Measurements from ENCODE around the gene GNAT2. TPM values are rescaled to one million over a fixed set of nuclear protein-coding genes. Genes with fewer than 3 reads are reported as not detected.

The GNAT2 gene
- total RNA-seq, 1 experiment from 2014 or later = not detected

DNA sequence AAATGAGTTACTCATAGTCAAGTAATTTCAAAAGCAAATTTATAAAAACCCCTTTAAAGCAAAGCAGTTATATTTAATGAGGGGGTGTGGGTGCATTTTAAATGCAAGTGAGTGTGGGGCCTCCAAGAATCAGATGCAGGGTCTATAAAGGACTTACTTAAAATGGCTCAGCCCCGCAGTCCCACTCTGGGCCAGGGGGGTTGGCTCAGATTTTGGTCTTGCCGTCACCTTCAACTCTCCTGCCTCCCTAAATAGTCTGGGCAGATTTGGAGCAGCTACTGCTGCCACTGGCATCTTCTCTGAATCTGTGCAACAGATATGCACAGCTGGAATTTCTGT is 16.4 kb upstream of the GNAT2 start:
- peaks cover 11% of the 10 kb centered on the region for H3K36me3 Mint-ChIP-seq (ENCODE audit: insufficient read depth, unreplicated experiment)
- Histone ChIP-seq H3K9me3 (no peaks in the 10 kb centered on the region), H3K27me3 (replicated peaks; ENCODE audit: control insufficient read depth, insufficient read depth, low read length) (no peaks in the 10 kb centered on the region), H3K36me3 (ENCODE audit: control insufficient read depth, insufficient read depth, low read length) (no peaks in the 10 kb centered on the region), H3K4me3 (ENCODE audit: low read depth, low read length) (no peak overlapping the region), H3K4me1 (peaks cover 8% of the 10 kb centered on the region)
- H3K4me3 Mint-ChIP-seq (ENCODE audit: unreplicated experiment) = no peak overlapping the region
- BruUV-seq (replicated peaks) = no TSS peak
- CTCF ChIA-PET = no interaction called here
- DNase-seq = no peak
- H3K9me3 Mint-ChIP-seq (ENCODE audit: unreplicated experiment) = no peaks in the 10 kb centered on the region
- peaks cover 9% of the 10 kb centered on the region for H3K4me1 Mint-ChIP-seq (ENCODE audit: low read depth, unreplicated experiment)
- TF ChIP-seq, protein P1, sequence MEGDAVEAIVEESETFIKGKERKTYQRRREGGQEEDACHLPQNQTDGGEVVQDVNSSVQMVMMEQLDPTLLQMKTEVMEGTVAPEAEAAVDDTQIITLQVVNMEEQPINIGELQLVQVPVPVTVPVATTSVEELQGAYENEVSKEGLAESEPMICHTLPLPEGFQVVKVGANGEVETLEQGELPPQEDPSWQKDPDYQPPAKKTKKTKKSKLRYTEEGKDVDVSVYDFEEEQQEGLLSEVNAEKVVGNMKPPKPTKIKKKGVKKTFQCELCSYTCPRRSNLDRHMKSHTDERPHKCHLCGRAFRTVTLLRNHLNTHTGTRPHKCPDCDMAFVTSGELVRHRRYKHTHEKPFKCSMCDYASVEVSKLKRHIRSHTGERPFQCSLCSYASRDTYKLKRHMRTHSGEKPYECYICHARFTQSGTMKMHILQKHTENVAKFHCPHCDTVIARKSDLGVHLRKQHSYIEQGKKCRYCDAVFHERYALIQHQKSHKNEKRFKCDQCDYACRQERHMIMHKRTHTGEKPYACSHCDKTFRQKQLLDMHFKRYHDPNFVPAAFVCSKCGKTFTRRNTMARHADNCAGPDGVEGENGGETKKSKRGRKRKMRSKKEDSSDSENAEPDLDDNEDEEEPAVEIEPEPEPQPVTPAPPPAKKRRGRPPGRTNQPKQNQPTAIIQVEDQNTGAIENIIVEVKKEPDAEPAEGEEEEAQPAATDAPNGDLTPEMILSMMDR (IDR thresholded peaks at IDR 0.05; ENCODE audit: insufficient read depth in 1 of 2, low read depth in 1 of 2, low read length in 1 of 2, severe bottlenecking in 1 of 2, unreplicated experiment in 1 of 2) = no peak
- intact Hi-C loops (cut with micrococcal nuclease; ENCODE audit: unreplicated experiment) = no loop called here
- peak overlapping the region; percentile 48 for H3K27ac Mint-ChIP-seq (ENCODE audit: unreplicated experiment)
- no peaks in the 10 kb centered on the region for H3K27me3 Mint-ChIP-seq (ENCODE audit: insufficient read depth, unreplicated experiment)
- POLR2A ChIA-PET = no interaction called here

DNA sequence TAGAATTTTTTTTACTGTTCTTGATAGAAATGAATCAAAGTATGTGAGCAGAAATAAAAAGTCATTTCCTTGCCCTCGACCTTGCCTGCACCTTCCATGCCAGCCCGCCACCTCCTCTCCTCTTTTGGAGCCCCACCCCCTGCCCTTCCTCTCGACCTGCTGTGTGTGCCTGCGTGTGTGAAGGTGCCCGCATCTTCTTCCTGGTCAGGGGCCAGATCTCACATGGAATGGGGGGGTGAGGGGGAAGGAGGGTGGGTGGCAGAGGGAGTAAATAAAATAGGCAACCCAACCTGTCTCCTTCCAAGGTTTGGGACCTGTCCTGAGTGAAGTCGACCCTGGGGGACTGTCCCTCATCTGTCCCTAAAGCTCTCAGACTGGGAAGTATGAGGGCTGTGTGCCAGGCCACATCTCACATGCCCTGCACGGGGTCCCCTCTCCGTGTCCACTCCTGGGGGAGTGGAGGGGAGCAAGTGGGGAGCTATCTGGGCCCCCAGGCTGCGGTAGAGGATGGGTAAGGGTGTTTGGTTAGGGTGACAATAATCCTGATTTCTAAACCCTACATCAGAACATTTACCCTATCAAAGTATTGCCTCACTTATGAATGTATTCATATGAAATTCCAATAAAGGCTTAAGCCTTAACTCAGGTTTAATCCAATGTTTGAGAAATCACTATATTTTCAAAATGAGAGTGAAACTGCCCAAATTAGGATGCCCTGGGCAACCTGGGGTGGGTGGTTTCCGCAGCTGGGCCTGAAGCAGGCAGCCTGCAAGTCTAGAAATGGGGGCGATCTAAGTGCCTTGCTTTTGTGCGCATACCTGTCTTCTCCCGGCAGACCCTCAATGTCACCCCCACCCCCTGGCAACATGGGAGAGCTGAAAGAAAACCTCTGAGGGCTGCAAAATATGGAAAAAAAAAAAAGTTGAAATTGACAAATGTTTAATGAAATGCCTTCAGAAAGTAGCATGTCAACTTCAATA is 15.6 kb upstream of the GNAT2 start:
- peaks cover 9% of the 10 kb centered on the region for H3K4me1 Mint-ChIP-seq (ENCODE audit: low read depth, unreplicated experiment)
- ChIA-PET CTCF (interaction anchor here (1.1 kb wide), 1 partner anchor 89 kb away, joined by 3 read pairs; no protein-coding TSS in a partner anchor), POLR2A (no interaction called here)
- TF ChIP-seq, protein P1 (IDR thresholded peaks at IDR 0.05; ENCODE audit: insufficient read depth in 1 of 2, low read depth in 1 of 2, low read length in 1 of 2, severe bottlenecking in 1 of 2, unreplicated experiment in 1 of 2) = no peak
- intact Hi-C loops (cut with micrococcal nuclease; ENCODE audit: unreplicated experiment) = no loop called here
- H3K27ac Mint-ChIP-seq (ENCODE audit: unreplicated experiment) = no peak overlapping the region
- Histone ChIP-seq H3K4me3 (ENCODE audit: low read depth, low read length) (no peak overlapping the region), H3K9me3 (no peaks in the 10 kb centered on the region), H3K36me3 (ENCODE audit: control insufficient read depth, insufficient read depth, low read length) (no peaks in the 10 kb centered on the region), H3K4me1 (peaks cover 8% of the 10 kb centered on the region), H3K27me3 (replicated peaks; ENCODE audit: control insufficient read depth, insufficient read depth, low read length) (no peaks in the 10 kb centered on the region)
- no peak for DNase-seq
- peaks cover 11% of the 10 kb centered on the region for H3K36me3 Mint-ChIP-seq (ENCODE audit: insufficient read depth, unreplicated experiment)
- no peaks in the 10 kb centered on the region for H3K27me3 Mint-ChIP-seq (ENCODE audit: insufficient read depth, unreplicated experiment)
- BruUV-seq (replicated peaks) = no TSS peak
- H3K4me3 Mint-ChIP-seq (ENCODE audit: unreplicated experiment) = no peak overlapping the region
- no peaks in the 10 kb centered on the region for H3K9me3 Mint-ChIP-seq (ENCODE audit: unreplicated experiment)

DNA sequence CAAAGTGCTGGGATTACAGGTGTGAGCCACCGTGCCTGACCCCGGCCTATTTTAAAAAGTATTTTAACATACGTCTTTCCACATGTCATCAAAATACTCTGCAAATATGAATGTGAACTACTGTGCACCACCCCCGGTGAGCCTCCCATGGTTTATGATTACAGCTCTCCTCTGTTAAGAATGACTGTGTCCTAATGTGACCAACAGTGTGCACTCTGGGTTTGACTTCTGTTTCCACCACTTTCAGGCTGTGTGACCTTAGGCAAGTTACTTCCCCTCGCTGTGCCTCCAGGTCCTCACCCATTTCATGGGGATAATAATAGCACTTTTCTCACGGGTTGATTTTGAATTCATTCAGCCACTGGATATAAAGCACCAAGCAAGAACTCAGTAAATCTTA is 14.9 kb upstream of the GNAT2 start:
- H3K4me3 Mint-ChIP-seq (ENCODE audit: unreplicated experiment) = no peak overlapping the region
- H3K4me1 Mint-ChIP-seq (ENCODE audit: low read depth, unreplicated experiment) = peaks cover 9% of the 10 kb centered on the region
- H3K27me3 Mint-ChIP-seq (ENCODE audit: insufficient read depth, unreplicated experiment) = no peaks in the 10 kb centered on the region
- peaks cover 11% of the 10 kb centered on the region for H3K36me3 Mint-ChIP-seq (ENCODE audit: insufficient read depth, unreplicated experiment)
- H3K4me3 ChIP-seq (ENCODE audit: low read depth, low read length) = no peak overlapping the region
- BruUV-seq (replicated peaks) = no TSS peak
- H3K4me1 ChIP-seq = peaks cover 8% of the 10 kb centered on the region
- H3K27me3 ChIP-seq (replicated peaks; ENCODE audit: control insufficient read depth, insufficient read depth, low read length) = no peaks in the 10 kb centered on the region
- no peak for DNase-seq
- TF ChIP-seq, protein P1 (IDR thresholded peaks at IDR 0.05; ENCODE audit: insufficient read depth in 1 of 2, low read depth in 1 of 2, low read length in 1 of 2, severe bottlenecking in 1 of 2, unreplicated experiment in 1 of 2) = no peak
- intact Hi-C loops (cut with micrococcal nuclease; ENCODE audit: unreplicated experiment) = no loop called here
- no peaks in the 10 kb centered on the region for H3K9me3 ChIP-seq
- no peaks in the 10 kb centered on the region for H3K36me3 ChIP-seq (ENCODE audit: control insufficient read depth, insufficient read depth, low read length)
- CTCF ChIA-PET = interaction anchor here (1.1 kb wide), 1 partner anchor 88 kb away, joined by 3 read pairs; no protein-coding TSS in a partner anchor
- no peak overlapping the region for H3K27ac Mint-ChIP-seq (ENCODE audit: unreplicated experiment)
- no peaks in the 10 kb centered on the region for H3K9me3 Mint-ChIP-seq (ENCODE audit: unreplicated experiment)
- POLR2A ChIA-PET = no interaction called here
